Measurements from ENCODE around the gene CD59. TPM values are rescaled to one million over a fixed set of nuclear protein-coding genes. Genes with fewer than 3 reads are reported as not detected.

Gene CD59
- total and polyA plus RNA-seq, 2 of the 4 experiments (the other 2 are of a cell fraction): 765 to 1,140 TPM

- H3K56ac ChIP-seq (ENCODE audit: extremely low read depth, insufficient read depth, low read length): no peak overlapping the region
- H3K4me2 ChIP-seq (ENCODE audit: low read depth, low read length): no peak overlapping the region
- H2BK5ac ChIP-seq (ENCODE audit: low read depth, low read length, poor library complexity, severe bottlenecking): peak overlapping the region; percentile 24
- no peak overlapping the region for H3K9ac ChIP-seq (ENCODE audit: low read depth, low read length)
- ChIA-PET POLR2A (ENCODE audit: unreplicated experiment) (no interaction called here), CTCF (interaction anchor here (1.3 kb wide), 1 partner anchor 9 kb away, joined by 6 read pairs; no protein-coding TSS in a partner anchor)
- no peak overlapping the region for H4K5ac ChIP-seq (ENCODE audit: low read depth, low read length)
- no peak overlapping the region for H2AFZ ChIP-seq (replicated peaks; ENCODE audit: low read length, poor library complexity)
- ATAC-seq (ENCODE audit: low read depth) (no peak), DNase-seq (no peak)
- H3K14ac ChIP-seq (replicated peaks; ENCODE audit: low read depth, low read length): peak overlapping the region; percentile 16; the same call in 1 of the 2 replicates
- no peak overlapping the region for H2BK20ac ChIP-seq (ENCODE audit: low read depth, low read length)
- in situ Hi-C loops (cut with MboI; ENCODE audit: low sequenced_read_pairs) (no loop called here), dilution Hi-C loops (cut with HindIII; ENCODE audit: low sequenced_read_pairs, unreplicated experiment) (no loop called here), intact Hi-C loops (cut with micrococcal nuclease) (no loop called here)
- H3K4me3 ChIP-seq (ENCODE audit: insufficient read depth, low read depth, low read length): no peak overlapping the region
- H3K23ac ChIP-seq (ENCODE audit: low read depth, low read length): no peak overlapping the region
- TF ChIP-seq RCOR1 (IDR thresholded peaks at IDR 0.05; ENCODE audit: insufficient replicate concordance, low read length) (no peak), MAZ (IDR thresholded peaks at IDR 0.05; ENCODE audit: borderline replicate concordance, low read depth, low read length) (no peak), NFE2L2 (IDR thresholded peaks at IDR 0.05; ENCODE audit: low read depth, low read length) (no peak), MXI1 (IDR thresholded peaks at IDR 0.05; ENCODE audit: borderline replicate concordance, low read depth, low read length) (no peak), FOS (IDR thresholded peaks at IDR 0.05; ENCODE audit: low read depth, low read length) (no peak), RFX5 (IDR thresholded peaks at IDR 0.05; ENCODE audit: low read depth, low read length) (no peak), CTCF (conservative IDR thresholded peaks at IDR 0.05; ENCODE audit: low read depth, low read length) (no peak), SMC3 (IDR thresholded peaks at IDR 0.05; ENCODE audit: low read depth, low read length) (no peak), MAFK (IDR thresholded peaks at IDR 0.05; ENCODE audit: low read depth, low read length) (no peak), CEBPB (IDR thresholded peaks at IDR 0.05; ENCODE audit: low read depth, low read length) (no peak), RAD21 (IDR thresholded peaks at IDR 0.05; ENCODE audit: low read length) (no peak), BHLHE40 (IDR thresholded peaks at IDR 0.05; ENCODE audit: low read depth, low read length) (no peak), POLR2A (IDR thresholded peaks at IDR 0.05; ENCODE audit: low read depth, low read length) (no peak), ELK1 (IDR thresholded peaks at IDR 0.05; ENCODE audit: borderline replicate concordance, low read depth, low read length) (no peak), CHD1 (IDR thresholded peaks at IDR 0.05; ENCODE audit: low read depth, low read length) (no peak), USF2 (IDR thresholded peaks at IDR 0.05; ENCODE audit: low read depth, low read length) (no peak)
- H2AK9ac ChIP-seq (replicated peaks; ENCODE audit: low read depth, low read length, poor library complexity): no peak overlapping the region
- H3K27ac ChIP-seq (ENCODE audit: insufficient read depth, low read length): peak overlapping the region; percentile 3; the same call in 1 of the 2 replicates
- no peaks in the 10 kb centered on the region for H3K9me3 ChIP-seq (ENCODE audit: control insufficient read depth, insufficient read depth, low read length)
- peaks cover 40 to 88% of the 10 kb centered on the region in 2 experiments; a peak in 3 of 4 replicates for H3K79me1 ChIP-seq (ENCODE audit: low read depth in 1 of 2, low read length in 2 of 2)
- no peak overlapping the region; the same call in 1 of the 2 replicates for H3K18ac ChIP-seq (ENCODE audit: low read depth, low read length)
- no peak overlapping the region for H2BK120ac ChIP-seq (ENCODE audit: low read depth, low read length)
- no peak overlapping the region; a peak in 1 of 4 replicates for H4K8ac ChIP-seq (ENCODE audit: low read depth in 2 of 2, low read length in 2 of 2)
- H3K36me3 ChIP-seq (ENCODE audit: control insufficient read depth, insufficient read depth, low read length): peaks cover 32% of the 10 kb centered on the region
- H3K4ac ChIP-seq (ENCODE audit: low read depth, low read length): 0 out of 2 replicates have a peak overlapping the region, but pooled peaks have one; percentile 4
- no peak overlapping the region for H4K91ac ChIP-seq (ENCODE audit: insufficient read depth, low read depth, low read length)
- H3K27me3 ChIP-seq (ENCODE audit: control insufficient read depth, insufficient read depth, low read length): no peaks in the 10 kb centered on the region
- no peak overlapping the region for H2BK15ac ChIP-seq (ENCODE audit: low read depth, low read length)
- H4K20me1 ChIP-seq (ENCODE audit: insufficient read depth, low read length): peaks cover 15% of the 10 kb centered on the region; the same call in 1 of the 2 replicates
- no TSS peak for BruUV-seq (replicated peaks)
- H3K4me1 ChIP-seq (ENCODE audit: control insufficient read depth, insufficient read depth, low read length): peaks cover 22% of the 10 kb centered on the region
- peaks cover 41% of the 10 kb centered on the region for H3K9me1 ChIP-seq (ENCODE audit: insufficient read depth, low read length)
- H2AK5ac ChIP-seq (ENCODE audit: low read depth, low read length): no peak overlapping the region
- 88% methylated on average over 1 of the region's 2 CpGs; no CpG with 5 or more reads in 1 of the 2 experiments for WGBS, 2 experiments (ENCODE audit: extremely low coverage in 2 of 2, insufficient read length in 1 of 2)
These were observed 29.3 kb downstream of the CD59 start for GRCh38 chr11:33706966-33707365.
